Cardiac fibroblast (primary cell): ENCODE data around the gene DCXR.

Source experiments
- DNase-seq, 2 donors: peaks; one replicate each; pipeline versions ENCODE4 v3.0.0 to v3.0.0-alpha.2; 2010; ENCODE audit warnings: low read depth in 2 of 2
- H3K4me3 ChIP-seq, 2 donors: replicated peaks in 1 of 2; 1 replicate in 1 of 2; 2 replicates in 1 of 2; pipeline ENCODE4 v1.5.1; 2011; ENCODE audit warnings: low read depth in 2 of 2, low read length in 2 of 2, mild to moderate bottlenecking in 2 of 2, moderate library complexity in 1 of 2
- CTCF ChIP-seq: IDR thresholded peaks from one replicate; pipeline ENCODE4 v1.5.1; 2011; ENCODE audit warnings: low read depth, mild to moderate bottlenecking, low read length, inconsistent platforms

The DCXR gene

DNA sequence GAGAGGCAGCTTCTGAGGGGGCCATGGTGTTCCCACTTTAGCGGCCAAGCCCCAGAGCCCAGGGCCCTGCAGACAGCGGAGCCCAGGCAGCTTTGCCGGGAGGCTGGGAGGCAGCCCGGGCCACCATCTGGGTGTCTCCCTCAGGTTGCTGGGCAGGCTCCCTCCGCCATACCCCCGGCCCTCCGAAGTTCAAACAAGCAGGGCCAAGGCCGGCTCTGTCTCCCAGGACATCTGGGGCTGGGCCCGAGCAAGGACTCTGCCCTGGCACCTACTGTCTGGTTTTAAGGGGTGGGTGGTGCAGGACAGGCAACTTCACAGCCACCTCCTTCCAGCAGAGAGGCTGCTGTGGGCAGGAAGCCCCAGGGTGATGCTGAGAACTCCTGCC lies 25.5 kb upstream of the DCXR start:
- DNase-seq: no peak
- H3K4me3 ChIP-seq: no peak overlapping the region

DNA sequence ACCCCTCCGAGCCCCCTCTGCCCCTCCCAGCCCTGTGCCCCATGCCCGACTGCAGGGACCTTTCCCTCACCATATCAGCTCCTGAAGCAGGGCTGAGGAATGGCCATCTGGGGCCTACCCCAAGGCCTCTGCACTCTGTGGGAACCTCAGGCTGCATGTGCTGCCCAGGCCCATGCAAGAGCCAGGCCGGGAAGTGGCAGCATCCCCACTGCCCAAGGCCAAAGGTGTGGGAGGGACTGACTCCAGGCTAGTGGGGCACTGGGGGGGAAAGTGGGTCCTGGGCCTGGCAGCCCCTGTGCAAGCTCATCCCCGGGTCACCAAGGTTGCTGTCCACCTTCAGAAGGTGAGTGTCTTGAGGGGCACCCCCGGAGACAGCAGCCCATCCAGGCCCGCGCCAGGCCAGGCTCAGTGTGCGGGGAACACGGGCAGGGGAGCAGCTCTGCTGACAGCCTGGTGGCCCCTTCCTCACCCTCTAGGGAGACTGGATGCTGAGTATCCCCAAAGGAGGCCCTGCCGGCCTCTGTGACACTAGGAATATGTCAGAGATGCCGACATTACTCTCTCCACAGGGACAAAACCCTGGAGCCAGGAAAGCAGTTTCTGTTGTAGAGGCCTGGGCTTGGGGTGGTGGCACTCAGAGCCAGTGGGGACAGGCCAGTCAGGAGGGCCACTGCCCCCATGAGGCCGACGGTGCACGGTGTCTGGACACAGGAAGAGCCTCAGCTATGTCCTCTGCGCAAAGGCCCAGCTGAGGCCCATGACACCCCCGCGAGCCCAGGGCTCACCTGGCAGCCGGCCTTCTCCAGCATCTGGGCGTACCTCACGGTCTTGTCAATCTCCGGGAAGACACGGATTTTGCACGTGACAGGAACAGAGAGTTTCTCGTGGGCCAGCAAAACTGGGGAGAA lies 24.8 kb upstream of the DCXR start:
- no peak for DNase-seq
- no peak overlapping the region for H3K4me3 ChIP-seq
- no peak for TF ChIP-seq CTCF

More for the DNA sequence above, 25.5 kb upstream of the DCXR start:
- TF ChIP-seq CTCF: no peak

GRCh38 chr17:82061047-82061925 lies 23.8 kb upstream of the DCXR start:
- TF ChIP-seq CTCF: no peak
- H3K4me3 ChIP-seq: no peak overlapping the region
- DNase-seq: no peak

DNA sequence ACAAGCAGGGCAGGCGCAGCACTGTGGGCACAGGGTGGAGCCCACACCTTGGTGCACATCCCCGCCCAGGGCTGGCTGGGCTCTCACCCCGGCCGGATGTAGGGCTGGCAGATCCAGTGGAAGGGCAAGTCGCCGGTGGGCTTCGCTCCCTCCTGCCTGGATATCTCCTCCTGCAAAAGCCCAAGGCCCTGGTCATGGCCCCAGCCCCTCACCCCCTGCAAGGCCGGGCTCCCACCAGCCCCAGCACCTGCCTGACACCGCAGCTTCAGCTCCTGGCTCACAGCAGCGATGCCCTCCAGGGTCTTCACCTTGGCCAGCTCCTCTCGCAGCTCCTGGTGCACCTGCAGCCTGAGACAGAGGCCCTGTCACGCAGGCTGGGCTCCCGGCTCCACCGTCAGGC lies 23.1 kb upstream of the DCXR start:
- H3K4me3 ChIP-seq: no peak overlapping the region
- DNase-seq: no peak
- TF ChIP-seq CTCF: no peak

DNA sequence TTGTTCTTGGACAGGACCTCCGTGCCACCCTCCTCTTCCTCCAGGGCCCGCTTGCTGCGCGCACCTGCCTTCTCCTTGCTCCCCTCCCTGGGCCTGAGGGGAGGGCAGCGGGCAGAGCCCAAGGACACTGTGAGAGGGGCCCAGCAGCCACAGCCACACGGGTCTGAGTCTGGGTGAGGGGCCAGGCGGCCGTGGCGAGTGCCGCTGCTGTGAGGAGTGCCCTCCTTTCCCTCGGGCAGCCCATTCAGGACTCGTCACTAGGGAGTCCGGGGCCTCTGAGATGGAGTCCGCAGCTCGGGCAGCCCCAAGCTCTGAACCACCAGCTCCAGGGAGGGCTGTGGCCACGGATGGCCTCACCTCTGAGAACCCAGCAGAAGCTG lies 22.5 kb upstream of the DCXR start:
- no peak overlapping the region for H3K4me3 ChIP-seq
- no peak for TF ChIP-seq CTCF
- no peak for DNase-seq

GRCh38 chr17:82059272-82060000 lies 21.9 kb upstream of the DCXR start:
- no peak for TF ChIP-seq CTCF
- no peak for DNase-seq
- no peak overlapping the region for H3K4me3 ChIP-seq
